ENCODE measurements around the gene ARTN. TPM values are rescaled to one million over a fixed set of nuclear protein-coding genes. Genes with fewer than 3 reads are reported as not detected.

Gene ARTN
- total RNA-seq, 1 experiment from 2014 or later, result 17.4 TPM

DNA sequence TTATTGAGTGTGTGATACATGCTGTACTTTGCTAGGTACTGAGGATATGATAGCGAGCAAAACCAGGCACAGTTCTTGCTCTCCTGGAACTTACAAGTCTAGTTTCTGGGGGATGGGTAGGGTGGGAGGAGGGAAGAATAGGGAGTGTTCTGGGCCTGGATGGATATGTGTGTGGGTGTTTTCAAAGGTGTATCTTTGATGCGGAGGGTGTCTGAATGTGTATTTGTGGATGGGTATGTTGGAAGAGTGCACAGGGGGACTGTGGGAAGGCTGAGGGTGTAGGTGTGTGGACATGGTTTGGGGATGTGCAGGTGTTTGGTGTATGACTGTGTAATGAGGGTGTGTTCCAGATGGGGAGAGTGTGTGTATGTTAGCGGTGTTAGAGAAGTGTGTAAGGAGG is 31.7 kb downstream of the ARTN start:
- no peaks in the 10 kb centered on the region for H3K9me2 ChIP-seq (ENCODE audit: insufficient read depth)
- DNase-seq, result no peak
- H3K4me1 ChIP-seq (replicated peaks; ENCODE audit: insufficient read depth), result no peaks in the 10 kb centered on the region
- ChIA-PET POLR2A (ENCODE audit: unreplicated experiment) (no interaction called here), CTCF (no interaction called here)
- H3K36me3 ChIP-seq (ENCODE audit: low read depth), result no peaks in the 10 kb centered on the region
- H3K27me3 ChIP-seq (ENCODE audit: insufficient read depth, low read depth), result no peaks in the 10 kb centered on the region
- H3K27ac ChIP-seq, result no peak overlapping the region
- TF ChIP-seq, protein P1, sequence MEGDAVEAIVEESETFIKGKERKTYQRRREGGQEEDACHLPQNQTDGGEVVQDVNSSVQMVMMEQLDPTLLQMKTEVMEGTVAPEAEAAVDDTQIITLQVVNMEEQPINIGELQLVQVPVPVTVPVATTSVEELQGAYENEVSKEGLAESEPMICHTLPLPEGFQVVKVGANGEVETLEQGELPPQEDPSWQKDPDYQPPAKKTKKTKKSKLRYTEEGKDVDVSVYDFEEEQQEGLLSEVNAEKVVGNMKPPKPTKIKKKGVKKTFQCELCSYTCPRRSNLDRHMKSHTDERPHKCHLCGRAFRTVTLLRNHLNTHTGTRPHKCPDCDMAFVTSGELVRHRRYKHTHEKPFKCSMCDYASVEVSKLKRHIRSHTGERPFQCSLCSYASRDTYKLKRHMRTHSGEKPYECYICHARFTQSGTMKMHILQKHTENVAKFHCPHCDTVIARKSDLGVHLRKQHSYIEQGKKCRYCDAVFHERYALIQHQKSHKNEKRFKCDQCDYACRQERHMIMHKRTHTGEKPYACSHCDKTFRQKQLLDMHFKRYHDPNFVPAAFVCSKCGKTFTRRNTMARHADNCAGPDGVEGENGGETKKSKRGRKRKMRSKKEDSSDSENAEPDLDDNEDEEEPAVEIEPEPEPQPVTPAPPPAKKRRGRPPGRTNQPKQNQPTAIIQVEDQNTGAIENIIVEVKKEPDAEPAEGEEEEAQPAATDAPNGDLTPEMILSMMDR (conservative IDR thresholded peaks at IDR 0.05), result no peak
- TF ChIP-seq EZH2 (IDR thresholded peaks at IDR 0.05; ENCODE audit: low read depth), result no peak
- H4K20me1 ChIP-seq (ENCODE audit: insufficient read depth), result no peaks in the 10 kb centered on the region
- no peak overlapping the region for H3K4me2 ChIP-seq
- BruUV-seq (replicated peaks), result no TSS peak
- no peak overlapping the region for H3K4me3 ChIP-seq
- H3F3A ChIP-seq (ENCODE audit: insufficient read depth, low read depth), result peaks cover 8% of the 10 kb centered on the region; the same call in 1 of the 2 replicates
- no peaks in the 10 kb centered on the region for H3K9me3 ChIP-seq (ENCODE audit: insufficient read depth, low read depth)
- H3K79me2 ChIP-seq (ENCODE audit: low read depth), result peaks cover 3% of the 10 kb centered on the region
- H2AFZ ChIP-seq, result no peak overlapping the region
- intact Hi-C loops (cut with micrococcal nuclease; ENCODE audit: unreplicated experiment), result no loop called here

DNA sequence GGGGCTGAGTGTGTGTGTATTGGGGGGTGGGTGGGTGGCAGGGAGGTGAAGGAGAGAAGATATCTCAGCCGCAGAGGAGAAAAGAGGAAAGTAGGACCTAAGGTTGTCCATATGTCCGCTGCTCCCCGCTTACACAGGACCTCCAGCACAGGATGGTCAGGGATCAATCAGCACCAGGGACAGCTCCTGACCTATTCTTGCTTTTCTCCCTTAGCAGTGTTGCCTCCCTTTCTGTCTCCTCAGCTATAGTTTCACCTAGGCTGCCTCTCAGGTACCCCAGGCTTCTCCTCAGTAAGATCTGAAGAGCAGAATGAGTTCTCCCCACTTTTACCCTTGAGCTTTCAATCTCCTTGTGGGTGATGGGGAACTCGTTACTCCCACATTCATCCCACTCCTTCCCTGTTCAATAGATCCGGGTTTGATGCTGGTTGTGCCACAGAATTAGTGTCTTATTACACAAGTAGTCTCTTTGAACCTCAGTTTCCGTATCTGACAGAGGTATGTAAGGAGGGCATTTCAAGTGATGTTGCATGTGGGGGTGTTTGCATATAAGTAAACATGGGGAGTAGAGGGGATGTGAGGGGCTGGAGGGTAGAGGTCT is 34.8 kb downstream of the ARTN start:
- H3F3A ChIP-seq (ENCODE audit: insufficient read depth, low read depth), result peaks cover 20% of the 10 kb centered on the region
- H2AFZ ChIP-seq, result no peak overlapping the region
- H3K9me3 ChIP-seq (ENCODE audit: insufficient read depth, low read depth), result no peaks in the 10 kb centered on the region
- CTCF ChIA-PET, result interaction anchor here (0.6 kb wide), 1 partner anchor 312 kb away, joined by 3 read pairs; no protein-coding TSS in a partner anchor
- TF ChIP-seq EZH2 (IDR thresholded peaks at IDR 0.05; ENCODE audit: low read depth), result no peak
- TF ChIP-seq, protein P1 (conservative IDR thresholded peaks at IDR 0.05), result no peak
- H3K27me3 ChIP-seq (ENCODE audit: insufficient read depth, low read depth), result no peaks in the 10 kb centered on the region
- POLR2A ChIA-PET (ENCODE audit: unreplicated experiment), result no interaction called here
- peaks cover 8% of the 10 kb centered on the region for H3K4me1 ChIP-seq (replicated peaks; ENCODE audit: insufficient read depth)
- H3K36me3 ChIP-seq (ENCODE audit: low read depth), result 0 out of 2 replicates have a peak, but pooled peaks cover 6% of the 10 kb centered on the region
- H3K4me3 ChIP-seq, result no peak overlapping the region
- no peaks in the 10 kb centered on the region for H3K9me2 ChIP-seq (ENCODE audit: insufficient read depth)
- no peak overlapping the region for H3K4me2 ChIP-seq
- no peak overlapping the region for H3K27ac ChIP-seq
- peaks cover 19% of the 10 kb centered on the region for H3K79me2 ChIP-seq (ENCODE audit: low read depth)
- intact Hi-C loops (cut with micrococcal nuclease; ENCODE audit: unreplicated experiment), result no loop called here
- BruUV-seq (replicated peaks), result no TSS peak
- no peaks in the 10 kb centered on the region for H4K20me1 ChIP-seq (ENCODE audit: insufficient read depth)
- peak in 1 of 2 experiments; percentile 29 for DNase-seq

DNA sequence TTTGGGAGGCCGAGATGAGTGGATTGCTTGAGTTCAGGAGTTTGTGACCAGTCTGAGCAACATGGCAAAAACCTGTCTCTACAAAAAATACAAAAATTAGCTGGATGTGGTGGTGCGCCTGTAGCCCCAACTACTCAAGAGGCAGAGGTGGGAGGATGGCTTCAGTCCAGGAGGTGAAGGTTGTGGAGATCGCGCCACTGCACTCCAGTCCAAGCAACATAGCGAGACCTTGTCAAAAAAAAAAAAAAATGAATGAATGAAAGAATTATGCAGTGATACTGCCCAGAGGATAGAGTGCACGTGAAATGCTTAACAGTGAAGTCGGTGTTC is 35.8 kb downstream of the ARTN start:
- intact Hi-C loops (cut with micrococcal nuclease; ENCODE audit: unreplicated experiment), result loop anchor here (1.0 kb wide), 1 partner anchor 23 kb away; the partner anchor contains the start of gene IPO13
- CTCF ChIA-PET, result interaction anchor here (1.3 kb wide), 1 partner anchor 36 kb away, joined by 4 read pairs; no protein-coding TSS in a partner anchor

More for the DNA sequence above, 35.8 kb downstream of the ARTN start:
- BruUV-seq (replicated peaks), result no TSS peak
- no peak overlapping the region for H3K27ac ChIP-seq
- TF ChIP-seq EZH2 (IDR thresholded peaks at IDR 0.05; ENCODE audit: low read depth), result no peak
- TF ChIP-seq, protein P1 (conservative IDR thresholded peaks at IDR 0.05), result no peak
- no peaks in the 10 kb centered on the region for H4K20me1 ChIP-seq (ENCODE audit: insufficient read depth)
- no peak for DNase-seq
- no peaks in the 10 kb centered on the region for H3K9me3 ChIP-seq (ENCODE audit: insufficient read depth, low read depth)
- peak overlapping the region; percentile 65; the same call in 1 of the 2 replicates for H2AFZ ChIP-seq
- POLR2A ChIA-PET (ENCODE audit: unreplicated experiment), result interaction anchor here (0.7 kb wide), 2 partner anchors 23 to 388 kb away, joined by 3 to 4 read pairs; partner anchors contain the start of gene IPO13
- no peaks in the 10 kb centered on the region for H3K27me3 ChIP-seq (ENCODE audit: insufficient read depth, low read depth)
- H3K4me2 ChIP-seq, result peak overlapping the region; percentile 96
- peaks cover 15% of the 10 kb centered on the region for H3K4me1 ChIP-seq (replicated peaks; ENCODE audit: insufficient read depth)
- 0 out of 2 replicates have a peak, but pooled peaks cover 6% of the 10 kb centered on the region for H3K36me3 ChIP-seq (ENCODE audit: low read depth)
- peak overlapping the region; percentile 100; the same call in 1 of the 2 replicates for H3K4me3 ChIP-seq
- no peaks in the 10 kb centered on the region for H3K9me2 ChIP-seq (ENCODE audit: insufficient read depth)
- peaks cover 19% of the 10 kb centered on the region for H3K79me2 ChIP-seq (ENCODE audit: low read depth)
- H3F3A ChIP-seq (ENCODE audit: insufficient read depth, low read depth), result peaks cover 30% of the 10 kb centered on the region
